ENCODE results near the gene SPATA6L.

SPATA6L gene

DNA sequence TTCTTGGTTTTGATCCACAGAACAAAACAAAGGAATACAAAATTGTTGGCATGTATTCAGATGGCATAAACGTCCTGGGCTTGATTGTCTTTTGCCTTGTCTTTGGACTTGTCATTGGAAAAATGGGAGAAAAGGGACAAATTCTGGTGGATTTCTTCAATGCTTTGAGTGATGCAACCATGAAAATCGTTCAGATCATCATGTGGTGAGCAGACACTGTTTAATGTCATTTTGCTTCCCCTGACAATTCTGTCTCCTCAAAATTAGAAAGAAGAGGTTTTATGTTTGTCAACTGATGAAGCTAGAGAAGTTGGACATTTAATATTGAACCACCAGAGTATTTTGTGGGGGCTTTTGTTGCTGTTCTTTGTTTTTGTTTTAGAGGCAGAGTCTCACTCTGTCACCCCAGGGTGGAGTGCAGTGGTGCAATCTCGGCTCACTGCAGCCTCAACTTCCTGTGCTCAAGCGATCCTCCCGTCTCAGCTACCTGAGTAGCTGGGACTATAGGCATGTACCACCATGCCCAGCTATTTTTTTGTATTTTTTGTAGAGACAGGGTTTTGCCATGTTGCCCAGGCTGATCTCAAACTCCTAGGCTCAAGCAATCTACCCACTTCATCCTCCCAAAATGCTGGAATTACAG is 94.0 kb downstream of the SPATA6L start:
- H3K27me3 ChIP-seq (ENCODE audit: insufficient read depth, low read length, poor library complexity, severe bottlenecking) = peaks cover 97% of the 10 kb centered on the region
- H3K9me3 ChIP-seq (ENCODE audit: insufficient read depth, low read depth, low read length) = no peaks in the 10 kb centered on the region
- H3K9me2 ChIP-seq (replicated peaks; ENCODE audit: low read depth, low read length) = no peaks in the 10 kb centered on the region
- no peaks in the 10 kb centered on the region for H3K36me3 ChIP-seq (ENCODE audit: insufficient read depth, low read length)
- no peak overlapping the region for H3K4me2 ChIP-seq (ENCODE audit: low read depth, low read length, poor library complexity, severe bottlenecking)
- H3K79me2 ChIP-seq (ENCODE audit: insufficient read depth, low read length) = no peaks in the 10 kb centered on the region
- no peaks in the 10 kb centered on the region for H4K20me1 ChIP-seq (ENCODE audit: insufficient read depth, low read length, poor library complexity, severe bottlenecking)
- no peak for TF ChIP-seq EZH2phosphoT487 (IDR thresholded peaks at IDR 0.05; ENCODE audit: borderline replicate concordance)
- TF ChIP-seq, protein P1, sequence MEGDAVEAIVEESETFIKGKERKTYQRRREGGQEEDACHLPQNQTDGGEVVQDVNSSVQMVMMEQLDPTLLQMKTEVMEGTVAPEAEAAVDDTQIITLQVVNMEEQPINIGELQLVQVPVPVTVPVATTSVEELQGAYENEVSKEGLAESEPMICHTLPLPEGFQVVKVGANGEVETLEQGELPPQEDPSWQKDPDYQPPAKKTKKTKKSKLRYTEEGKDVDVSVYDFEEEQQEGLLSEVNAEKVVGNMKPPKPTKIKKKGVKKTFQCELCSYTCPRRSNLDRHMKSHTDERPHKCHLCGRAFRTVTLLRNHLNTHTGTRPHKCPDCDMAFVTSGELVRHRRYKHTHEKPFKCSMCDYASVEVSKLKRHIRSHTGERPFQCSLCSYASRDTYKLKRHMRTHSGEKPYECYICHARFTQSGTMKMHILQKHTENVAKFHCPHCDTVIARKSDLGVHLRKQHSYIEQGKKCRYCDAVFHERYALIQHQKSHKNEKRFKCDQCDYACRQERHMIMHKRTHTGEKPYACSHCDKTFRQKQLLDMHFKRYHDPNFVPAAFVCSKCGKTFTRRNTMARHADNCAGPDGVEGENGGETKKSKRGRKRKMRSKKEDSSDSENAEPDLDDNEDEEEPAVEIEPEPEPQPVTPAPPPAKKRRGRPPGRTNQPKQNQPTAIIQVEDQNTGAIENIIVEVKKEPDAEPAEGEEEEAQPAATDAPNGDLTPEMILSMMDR (conservative IDR thresholded peaks at IDR 0.05; ENCODE audit: low read length) = no peak
- H3F3A ChIP-seq (ENCODE audit: low read depth) = no peaks in the 10 kb centered on the region
- no peak overlapping the region for H3K4me3 ChIP-seq (ENCODE audit: low read length, poor library complexity, severe bottlenecking)
- no peaks in the 10 kb centered on the region for H3K4me1 ChIP-seq (ENCODE audit: insufficient read depth, low read length, poor library complexity, severe bottlenecking)
- H3K9ac ChIP-seq (ENCODE audit: low read depth, low read length, poor library complexity, severe bottlenecking) = no peak overlapping the region
- H2AFZ ChIP-seq (ENCODE audit: low read length) = no peak overlapping the region

DNA sequence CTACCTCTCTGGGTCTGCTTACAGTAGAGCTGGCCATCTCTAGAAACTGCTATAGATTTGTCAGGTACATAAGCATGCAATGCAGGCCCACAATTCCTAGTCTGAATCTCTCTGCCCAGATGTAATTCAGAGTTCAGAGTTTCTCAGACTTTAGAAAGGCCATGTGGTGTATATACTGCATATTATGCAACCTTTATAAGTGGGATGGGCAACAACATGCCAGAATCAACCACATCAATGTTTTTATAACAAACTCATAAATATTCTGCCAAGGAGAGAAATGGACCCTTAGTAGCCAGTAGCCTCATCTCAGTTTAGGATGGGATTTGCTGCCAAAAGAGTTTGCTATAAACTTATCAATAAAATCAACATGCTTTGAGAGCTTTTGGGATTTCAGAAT is 97.2 kb downstream of the SPATA6L start:
- no peak overlapping the region for H3K4me2 ChIP-seq (ENCODE audit: low read depth, low read length, poor library complexity, severe bottlenecking)
- H3K9ac ChIP-seq (ENCODE audit: low read depth, low read length, poor library complexity, severe bottlenecking) = no peak overlapping the region
- no peaks in the 10 kb centered on the region for H4K20me1 ChIP-seq (ENCODE audit: insufficient read depth, low read length, poor library complexity, severe bottlenecking)
- no peaks in the 10 kb centered on the region for H3K79me2 ChIP-seq (ENCODE audit: insufficient read depth, low read length)
- H3K36me3 ChIP-seq (ENCODE audit: insufficient read depth, low read length) = no peaks in the 10 kb centered on the region
- no peak overlapping the region for H2AFZ ChIP-seq (ENCODE audit: low read length)
- TF ChIP-seq EZH2phosphoT487 (IDR thresholded peaks at IDR 0.05; ENCODE audit: borderline replicate concordance) = no peak
- TF ChIP-seq, protein P1 (conservative IDR thresholded peaks at IDR 0.05; ENCODE audit: low read length) = no peak
- no peak overlapping the region for H3K4me3 ChIP-seq (ENCODE audit: low read length, poor library complexity, severe bottlenecking)
- peaks cover 97% of the 10 kb centered on the region for H3K27me3 ChIP-seq (ENCODE audit: insufficient read depth, low read length, poor library complexity, severe bottlenecking)
- no peaks in the 10 kb centered on the region for H3F3A ChIP-seq (ENCODE audit: low read depth)
- H3K4me1 ChIP-seq (ENCODE audit: insufficient read depth, low read length, poor library complexity, severe bottlenecking) = peaks cover 9% of the 10 kb centered on the region
- no peaks in the 10 kb centered on the region for H3K9me2 ChIP-seq (replicated peaks; ENCODE audit: low read depth, low read length)
- H3K9me3 ChIP-seq (ENCODE audit: insufficient read depth, low read depth, low read length) = no peaks in the 10 kb centered on the region

DNA sequence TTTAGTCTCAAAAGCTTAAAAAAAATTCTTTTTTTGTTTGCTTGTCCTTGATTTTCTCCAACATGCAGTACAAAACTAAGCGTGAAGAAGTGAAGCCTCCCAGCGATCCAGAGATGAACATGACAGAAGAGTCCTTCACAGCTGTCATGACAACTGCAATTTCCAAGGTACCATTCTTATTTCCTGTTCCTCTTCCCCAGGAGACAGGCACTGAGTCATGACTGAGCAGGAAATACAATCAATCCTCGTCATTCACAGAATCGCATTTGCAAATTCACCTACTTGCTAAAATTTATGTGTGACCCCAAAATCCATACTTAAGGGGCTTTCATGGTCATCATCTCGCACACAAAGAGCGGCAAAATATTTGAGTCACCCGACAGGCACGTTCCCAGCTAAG is 98.7 kb downstream of the SPATA6L start:
- no peaks in the 10 kb centered on the region for H3K79me2 ChIP-seq (ENCODE audit: insufficient read depth, low read length)
- TF ChIP-seq, protein P1 (conservative IDR thresholded peaks at IDR 0.05; ENCODE audit: low read length) = no peak
- TF ChIP-seq EZH2phosphoT487 (IDR thresholded peaks at IDR 0.05; ENCODE audit: borderline replicate concordance) = no peak
- no peak overlapping the region for H3K4me3 ChIP-seq (ENCODE audit: low read length, poor library complexity, severe bottlenecking)
- peaks cover 18% of the 10 kb centered on the region for H3K4me1 ChIP-seq (ENCODE audit: insufficient read depth, low read length, poor library complexity, severe bottlenecking)
- no peak overlapping the region for H3K9ac ChIP-seq (ENCODE audit: low read depth, low read length, poor library complexity, severe bottlenecking)
- H2AFZ ChIP-seq (ENCODE audit: low read length) = no peak overlapping the region
- no peaks in the 10 kb centered on the region for H4K20me1 ChIP-seq (ENCODE audit: insufficient read depth, low read length, poor library complexity, severe bottlenecking)
- peaks cover 87% of the 10 kb centered on the region for H3K27me3 ChIP-seq (ENCODE audit: insufficient read depth, low read length, poor library complexity, severe bottlenecking)
- no peak overlapping the region for H3K4me2 ChIP-seq (ENCODE audit: low read depth, low read length, poor library complexity, severe bottlenecking)
- no peaks in the 10 kb centered on the region for H3F3A ChIP-seq (ENCODE audit: low read depth)
- no peaks in the 10 kb centered on the region for H3K9me3 ChIP-seq (ENCODE audit: insufficient read depth, low read depth, low read length)
- no peaks in the 10 kb centered on the region for H3K9me2 ChIP-seq (replicated peaks; ENCODE audit: low read depth, low read length)
- H3K36me3 ChIP-seq (ENCODE audit: insufficient read depth, low read length) = no peaks in the 10 kb centered on the region

Measured in Loucy (cell line).